Astrocyte of the spinal cord (primary cell): ENCODE measurements around the gene C10orf53.

Experiments
- DNase-seq: peaks from one replicate; pipeline ENCODE4 v3.0.0; 2011; ENCODE audit warnings: low read depth, low spot score
- H3K4me3 ChIP-seq: 2 replicates; pipeline ENCODE4 v1.5.1; 2011; ENCODE audit warnings: low read depth, mild to moderate bottlenecking, low read length, moderate library complexity
- in situ Hi-C: cut with HindIII; loops from 2 replicates; pipeline ENCODE4 v1.10.0; 2017; ENCODE audit warnings: low sequenced_read_pairs
- TF ChIP-seq, protein P1 (sequence below): IDR thresholded peaks from 2 replicates; pipeline ENCODE4 v1.5.1; 2012; ENCODE audit warnings: low read depth, mild to moderate bottlenecking, low read length, inconsistent platforms

The C10orf53 gene, protein sequence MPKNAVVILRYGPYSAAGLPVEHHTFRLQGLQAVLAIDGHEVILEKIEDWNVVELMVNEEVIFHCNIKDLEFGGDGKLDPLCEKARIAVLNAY

DNA sequence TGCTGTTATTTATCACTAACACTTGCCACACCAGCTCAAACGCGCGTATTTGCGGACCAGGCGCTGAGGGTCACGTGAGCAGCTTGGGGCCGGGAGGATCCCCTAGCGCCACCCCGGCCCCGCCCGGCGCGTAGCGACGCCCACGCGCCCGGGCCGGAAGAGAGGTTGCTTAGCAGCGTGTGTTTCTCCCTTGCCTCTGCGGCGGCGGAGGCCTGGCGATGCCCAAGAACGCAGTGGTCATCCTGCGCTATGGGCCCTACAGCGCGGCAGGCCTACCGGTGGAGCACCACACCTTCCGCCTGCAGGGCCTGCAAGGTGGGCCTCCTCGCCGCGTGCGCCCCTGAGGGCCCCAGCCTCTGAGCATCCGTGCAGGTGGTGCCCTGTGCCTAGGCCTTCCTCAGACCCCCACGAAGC, at the start of gene C10orf53:
Gene C10orf53 (plus strand): TSS at position 172 of the 414 bp plus-strand sequence. CDS start 47 bp downstream, at position 219.
- peak within 1 kb of the TSS; percentile 4 for H3K4me3 ChIP-seq
- peak; percentile 15 for DNase-seq
- TF ChIP-seq, protein P1, sequence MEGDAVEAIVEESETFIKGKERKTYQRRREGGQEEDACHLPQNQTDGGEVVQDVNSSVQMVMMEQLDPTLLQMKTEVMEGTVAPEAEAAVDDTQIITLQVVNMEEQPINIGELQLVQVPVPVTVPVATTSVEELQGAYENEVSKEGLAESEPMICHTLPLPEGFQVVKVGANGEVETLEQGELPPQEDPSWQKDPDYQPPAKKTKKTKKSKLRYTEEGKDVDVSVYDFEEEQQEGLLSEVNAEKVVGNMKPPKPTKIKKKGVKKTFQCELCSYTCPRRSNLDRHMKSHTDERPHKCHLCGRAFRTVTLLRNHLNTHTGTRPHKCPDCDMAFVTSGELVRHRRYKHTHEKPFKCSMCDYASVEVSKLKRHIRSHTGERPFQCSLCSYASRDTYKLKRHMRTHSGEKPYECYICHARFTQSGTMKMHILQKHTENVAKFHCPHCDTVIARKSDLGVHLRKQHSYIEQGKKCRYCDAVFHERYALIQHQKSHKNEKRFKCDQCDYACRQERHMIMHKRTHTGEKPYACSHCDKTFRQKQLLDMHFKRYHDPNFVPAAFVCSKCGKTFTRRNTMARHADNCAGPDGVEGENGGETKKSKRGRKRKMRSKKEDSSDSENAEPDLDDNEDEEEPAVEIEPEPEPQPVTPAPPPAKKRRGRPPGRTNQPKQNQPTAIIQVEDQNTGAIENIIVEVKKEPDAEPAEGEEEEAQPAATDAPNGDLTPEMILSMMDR: no peak
- in situ Hi-C loops: no loop called here

DNA sequence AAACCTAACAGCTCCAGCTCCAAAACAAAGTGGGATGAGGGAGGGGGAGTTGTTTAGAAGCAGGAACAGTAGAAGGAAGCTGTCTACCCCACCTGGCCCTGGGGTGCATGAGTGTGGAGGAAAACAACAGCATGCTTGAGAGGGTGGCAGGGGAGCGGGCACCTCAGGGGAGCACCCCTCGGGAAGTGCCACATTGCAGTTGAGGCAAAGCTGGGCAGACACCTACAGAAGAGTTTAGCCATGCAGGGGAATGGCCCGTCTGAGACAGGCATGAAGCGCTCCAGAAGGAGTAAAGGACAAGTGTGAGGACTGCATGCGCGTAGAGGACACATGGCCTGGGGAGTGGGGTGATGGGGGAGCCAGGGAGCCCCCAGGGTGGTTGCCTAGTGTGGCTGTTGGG, 47.5 kb upstream of the C10orf53 start:
- no peak for DNase-seq
- H3K4me3 ChIP-seq: no peak overlapping the region
- TF ChIP-seq, protein P1: no peak
- in situ Hi-C loops: no loop called here

DNA sequence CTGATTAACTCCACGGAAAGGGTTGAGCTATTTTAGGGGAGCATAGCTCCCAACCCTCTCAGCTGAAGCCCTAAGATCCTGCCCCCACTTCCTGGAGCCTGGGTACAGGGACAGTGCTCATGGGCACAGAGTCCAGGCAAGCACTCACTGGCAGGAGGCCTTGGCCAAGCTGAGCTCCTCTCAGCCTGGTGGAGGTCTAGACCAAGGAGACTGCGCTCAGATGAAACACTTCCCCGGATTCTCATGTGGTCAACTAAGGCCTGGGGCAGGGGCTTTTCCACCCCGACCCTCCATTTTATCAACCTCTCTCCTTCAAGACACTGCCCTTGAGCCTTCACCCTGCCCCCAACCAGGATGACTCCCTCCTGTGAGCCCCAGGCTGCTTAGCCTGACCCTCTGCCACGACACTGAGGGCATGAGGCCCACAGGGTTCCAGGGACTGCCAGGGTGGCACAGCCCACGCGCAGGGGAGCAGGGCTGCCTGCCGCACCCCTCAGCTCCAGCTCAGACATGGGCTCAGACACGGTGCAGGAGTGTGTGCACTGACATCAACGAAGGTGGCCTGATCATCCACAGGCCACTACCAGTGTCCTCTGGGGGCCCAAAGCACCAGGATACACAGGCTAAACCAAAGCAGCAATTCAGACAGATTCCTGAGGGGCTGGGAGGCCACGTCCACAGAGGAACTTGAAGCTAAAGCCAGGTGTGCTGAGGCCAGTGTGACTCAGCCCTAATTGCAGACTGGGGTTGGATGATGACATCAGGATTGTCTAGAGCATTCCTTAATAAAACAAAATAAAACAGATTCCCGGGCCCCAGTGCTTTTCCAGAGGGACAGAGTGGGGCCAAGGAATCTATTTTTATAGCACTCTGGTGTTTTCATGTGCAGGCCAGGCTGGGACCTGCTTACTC, 46.8 kb upstream of the C10orf53 start:
- in situ Hi-C loops: no loop called here
- TF ChIP-seq, protein P1: no peak
- H3K4me3 ChIP-seq: no peak overlapping the region
- no peak for DNase-seq

DNA sequence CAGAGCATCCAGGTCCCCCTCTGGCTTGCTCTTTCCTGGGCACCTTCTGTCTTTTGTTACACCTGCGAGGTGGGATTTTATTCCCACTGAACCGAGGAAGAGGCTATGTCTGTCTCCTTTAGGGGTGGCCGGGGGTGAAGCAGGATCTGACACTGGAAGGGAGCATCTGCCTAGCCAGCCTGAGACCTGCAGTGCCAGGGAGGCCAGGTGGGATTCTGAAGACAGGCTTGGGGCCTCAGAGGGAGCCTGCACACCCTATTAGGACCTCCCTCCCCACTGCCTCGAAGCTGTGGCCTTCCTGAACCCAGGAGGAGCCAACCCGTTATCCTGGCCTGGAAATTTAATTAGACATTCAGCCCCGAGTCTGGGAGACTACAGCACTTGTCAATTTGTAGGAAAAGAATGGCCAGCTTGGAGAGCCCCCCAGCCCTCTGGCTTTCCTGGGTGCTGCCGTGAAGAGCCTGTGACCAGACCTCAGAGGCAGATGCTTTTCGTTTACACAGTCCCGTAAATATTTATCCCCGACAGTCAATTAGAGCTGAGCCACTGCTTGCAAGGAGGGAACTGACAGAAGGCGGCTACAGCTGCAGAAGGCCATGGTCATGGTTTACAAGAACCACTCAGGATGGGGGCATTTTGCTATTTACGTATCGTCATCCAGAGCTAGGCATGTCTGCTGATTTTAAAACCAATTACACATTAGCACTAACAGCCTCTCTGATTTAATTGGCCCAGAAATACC, 46.0 kb upstream of the C10orf53 start:
- DNase-seq: no peak
- in situ Hi-C loops: no loop called here
- TF ChIP-seq, protein P1: no peak
- no peak overlapping the region for H3K4me3 ChIP-seq

DNA sequence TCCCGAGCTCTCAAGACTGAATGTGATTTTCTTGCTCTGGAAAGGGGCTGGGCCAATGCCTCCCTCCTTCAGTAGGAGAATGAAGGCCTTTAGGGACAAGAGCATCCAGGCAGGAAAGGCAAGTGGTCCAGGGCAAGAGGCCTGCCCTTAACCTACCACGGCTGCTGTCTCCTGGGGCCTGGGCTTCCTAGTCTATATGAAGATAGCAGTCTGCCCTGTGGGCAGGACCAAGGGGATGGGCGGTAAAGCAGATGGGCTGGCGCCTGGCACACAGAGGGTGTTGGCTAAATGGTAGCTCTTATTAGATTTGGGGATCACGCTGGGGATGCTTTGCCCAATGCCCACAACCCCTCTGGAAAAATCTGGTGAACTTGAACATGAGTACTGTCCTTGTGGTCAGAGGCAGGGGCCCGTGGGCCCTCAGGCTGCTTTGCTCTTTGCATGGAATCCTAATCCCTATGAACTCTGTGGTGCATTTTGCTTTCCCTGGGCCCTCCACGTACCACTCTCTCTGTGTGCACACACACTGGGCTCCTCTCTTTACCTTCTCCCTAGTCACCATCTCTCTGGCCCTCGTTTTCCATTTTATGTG, 45.3 kb upstream of the C10orf53 start:
- TF ChIP-seq, protein P1: no peak
- no peak for DNase-seq
- in situ Hi-C loops: no loop called here
- H3K4me3 ChIP-seq: no peak overlapping the region

DNA sequence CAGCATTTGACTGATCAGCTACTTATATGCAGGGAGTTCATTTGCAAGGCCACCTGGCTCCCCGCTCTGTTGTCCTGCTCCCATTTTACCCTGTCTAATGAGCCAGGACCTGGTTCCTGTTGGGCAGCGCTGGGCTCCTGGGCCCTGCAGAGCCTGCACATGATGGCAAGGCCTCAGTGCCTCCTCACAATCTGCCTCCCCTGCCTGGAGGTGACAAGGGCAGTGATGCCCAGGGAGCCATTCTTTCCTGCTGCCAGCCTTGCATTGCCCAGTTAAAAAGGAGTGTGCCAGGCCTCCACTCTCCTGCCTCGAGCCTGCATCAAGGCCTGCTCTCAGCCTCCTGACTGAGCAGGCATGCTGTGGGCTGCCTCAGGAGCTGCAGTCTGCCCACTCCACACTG, 37.1 kb upstream of the C10orf53 start:
- H3K4me3 ChIP-seq: no peak overlapping the region
- DNase-seq: no peak
- in situ Hi-C loops: no loop called here
- TF ChIP-seq, protein P1: no peak
